HepG2 (cell line): Measurements from ENCODE around the gene PLXNA3. TPM values are rescaled to one million over a fixed set of nuclear protein-coding genes. Genes with fewer than 3 reads are reported as not detected.

ENCODE experiments used
- ATAC-seq: fragments of 200-7000 bp; cut with Tn5 transposase; 3 replicates; pipeline ENCODE4 v1.9.1; 2020; ENCODE audit warnings: mild to moderate bottlenecking, moderate library complexity
- BruUV-seq: library from RNA; stranded (reverse); fragments of 400-500 nt; replicated peaks from 2 replicates; lab custom pipeline; 2021; lab: Mats Ljungman, UMichigan
- CTCF ChIA-PET: fragments of 300-600 bp; formaldehyde crosslinking; extraction: SDS; loops from one replicate; lab custom pipeline; 2021; ENCODE audit warnings: low total read pairs, inconsistent platforms, low intra/inter-chr PET ratio; lab: Yijun Ruan, JAX
- POLR2A ChIA-PET: fragments of 350-600 bp; sonication (Branson Sonifier 250); formaldehyde crosslinking; loops from one replicate; lab custom pipeline; 2020; ENCODE audit warnings: antibody characterized with exemption, inconsistent platforms; lab: Yijun Ruan, JAX
- DNase-seq: peaks from one replicate; pipeline ENCODE4 v3.0.0-alpha.2; 2015; ENCODE audit warnings: low spot score
- FAIRE-seq: peaks from 3 replicates; lab custom pipeline; 2011; peaks lifted over from hg19 to GRCh38; lab: Jason Lieb, UNC
- H2AFZ ChIP-seq: one replicate; pipeline ENCODE4 v1.6.1; 2011; ENCODE audit warnings: low read length, inconsistent platforms
- H3K27ac ChIP-seq: fragments of 300-600 bp; 3 replicates; pipeline ENCODE4 v1.8.0; 2011; ENCODE audit warnings: mixed run types, mild to moderate bottlenecking, mixed read lengths, low read length, inconsistent platforms; ENCODE audit not compliant: insufficient read depth; ENCODE audit errors: extremely low read length
- H3K27me3 ChIP-seq, 2 experiments: fragments of 200-600 bp in 1 of 2; 2 replicates in 1 of 2; 3 replicates in 1 of 2; pipeline versions ENCODE4 v1.6.0 to v1.8.0; 2011; ENCODE audit warnings: low read length in 2 of 2, mild to moderate bottlenecking in 2 of 2, moderate library complexity in 2 of 2, inconsistent platforms in 1 of 2; ENCODE audit not compliant: insufficient read depth in 2 of 2, control insufficient read depth in 1 of 2
- H3K36me3 ChIP-seq, 2 experiments: fragments of 200-600 bp in 1 of 2; replicated peaks in 1 of 2; 2 replicates in 1 of 2; 3 replicates in 1 of 2; pipeline versions ENCODE4 v1.5.1 to v1.8.0; 2011; ENCODE audit warnings: low read length in 2 of 2, inconsistent platforms in 1 of 2; ENCODE audit not compliant: insufficient read depth in 2 of 2, control insufficient read depth in 1 of 2
- H3K4me1 ChIP-seq: 2 replicates; pipeline ENCODE4 v1.5.1; 2012; ENCODE audit warnings: low read length, inconsistent platforms; ENCODE audit not compliant: insufficient read depth
- H3K4me2 ChIP-seq: 2 replicates; pipeline ENCODE4 v1.6.0; 2011; ENCODE audit warnings: low read depth, low read length, inconsistent platforms
- H3K4me3 ChIP-seq, 3 experiments: fragments of 200-600 bp in 1 of 3; sonication (generic), shearing (Covaris generic) in 1 of 3; replicated peaks in 1 of 3; 2 replicates each; pipeline ENCODE4 v1.5.1; 2011 to 2016; ENCODE audit warnings: low read length in 3 of 3, inconsistent platforms in 2 of 3, low read depth in 2 of 3, mild to moderate bottlenecking in 2 of 3, control low read depth in 1 of 3, mixed read lengths in 1 of 3; ENCODE audit not compliant: insufficient read depth in 1 of 3
- H3K79me2 ChIP-seq: one replicate; pipeline ENCODE4 v1.6.1; 2011; ENCODE audit warnings: low read length, inconsistent platforms; ENCODE audit not compliant: insufficient read depth
- H3K9ac ChIP-seq: 2 replicates; pipeline ENCODE4 v1.6.0; 2011; ENCODE audit warnings: mild to moderate bottlenecking, low read depth, low read length, inconsistent platforms; ENCODE audit not compliant: insufficient read depth
- H3K9me3 ChIP-seq: 2 replicates; pipeline ENCODE4 v1.5.1; 2012; ENCODE audit warnings: mild to moderate bottlenecking, low read length
- H4K20me1 ChIP-seq: 2 replicates; pipeline ENCODE4 v1.6.0; 2011; ENCODE audit warnings: inconsistent platforms, mild to moderate bottlenecking, low read length, moderate library complexity; ENCODE audit not compliant: insufficient read depth
- ATF7 ChIP-seq, 2 experiments: fragments of 450-650 bp in 1 of 2; sonication (generic) in 1 of 2; formaldehyde crosslinking in 1 of 2; IDR thresholded peaks; 2 replicates each; pipeline versions ENCODE4 v1.4.0 to v1.6.1; 2016 to 2020; ENCODE audit warnings: antibody characterized with exemption in 1 of 2, mild to moderate bottlenecking in 1 of 2, missing genetic modification reagents in 1 of 2
- DPF2 ChIP-seq: sonication (generic); formaldehyde crosslinking; IDR thresholded peaks from 2 replicates; pipeline ENCODE4 v1.4.0; 2020; ENCODE audit warnings: mild to moderate bottlenecking, low read depth, missing genetic modification reagents, borderline replicate concordance
- GTF2F1 ChIP-seq: fragments of 150-350 bp; IDR thresholded peaks from 2 replicates; pipeline ENCODE4 v1.6.1; 2014; ENCODE audit warnings: low read length
- PTBP1 ChIP-seq: fragments of 200-400 bp; formaldehyde crosslinking; IDR thresholded peaks from 2 replicates; pipeline ENCODE4 v1.6.1; 2018; ENCODE audit warnings: low read length, low read depth; ENCODE audit not compliant: poor library complexity, severe bottlenecking
- TARDBP ChIP-seq: sonication (generic); formaldehyde crosslinking; IDR thresholded peaks from 2 replicates; pipeline ENCODE4 v1.8.0; 2022; ENCODE audit warnings: mild to moderate bottlenecking, missing genetic modification reagents
- ZNF30 ChIP-seq: sonication (generic); formaldehyde crosslinking; IDR thresholded peaks from 2 replicates; pipeline ENCODE4 v1.5.0; 2020; ENCODE audit warnings: mild to moderate bottlenecking, missing genetic modification reagents
- ZNF337 ChIP-seq: sonication (generic); formaldehyde crosslinking; IDR thresholded peaks from 2 replicates; pipeline ENCODE4 v1.5.1; 2020; ENCODE audit warnings: missing genetic modification reagents, low read depth, mild to moderate bottlenecking, borderline replicate concordance
- WGBS: methylation state at CpG from one replicate; pipeline ENCODE4 v1.1.6; 2017; ENCODE audit warnings: low lambda C conversion rate; 5-methylcytosine and 5-hydroxymethylcytosine counted together
- in situ Hi-C: cut with HindIII; loops from 2 replicates; pipeline ENCODE4 v1.10.0; 2017; ENCODE audit warnings: low pct_unique_long_range_greater_than_20kb; ENCODE audit not compliant: extremely low pct_ligation_motif_present
- intact Hi-C: fragments of 100-400 bp; cut with micrococcal nuclease; formaldehyde crosslinking; loops from one replicate; pipeline ENCODE4 v1.10.0; 2022; ENCODE audit not compliant: unreplicated experiment
- polyA plus RNA-seq, 8 experiments: library from polyadenylated mRNA; depleted of rRNA in 3 of 8; stranded (reverse) in 7 of 8; unstranded in 1 of 8; fragments of >200 nt; fragmentation: Illumina TruSeq in 4 of 8; extraction: Trizol in 4 of 8; gene quantifications; 2 replicates each; pipeline versions ENCODE4 v1.2.1 to v1.2.3, GENCODE V29; 2011 to 2016; ENCODE audit warnings: low read depth in 4 of 8, missing spikeins in 1 of 8, mixed read lengths in 1 of 8; ENCODE audit not compliant: insufficient read depth in 1 of 8
- total RNA-seq, 5 experiments: library from RNA; depleted of rRNA; stranded (reverse); fragments of >200 nt; fragmentation: Illumina TruSeq; extraction: Trizol; gene quantifications; 2 replicates each; pipeline ENCODE4 v1.2.3, GENCODE V29; 2016; ENCODE audit warnings: low read depth in 1 of 5
- TF ChIP-seq, protein P1 (sequence below): fragments of 450-650 bp; IDR thresholded peaks from 2 replicates; pipeline ENCODE4 v1.6.1; 2017; ENCODE audit warnings: mild to moderate bottlenecking
- TF ChIP-seq, protein P2 (sequence below): sonication (generic); formaldehyde crosslinking; IDR thresholded peaks from 2 replicates; pipeline ENCODE4 v1.5.0; 2020; ENCODE audit warnings: mild to moderate bottlenecking, missing genetic modification reagents, borderline replicate concordance
- TF ChIP-seq, protein P3 (sequence below): sonication (generic); formaldehyde crosslinking; IDR thresholded peaks from 2 replicates; pipeline ENCODE4 v1.4.0; 2020; ENCODE audit warnings: mild to moderate bottlenecking, missing genetic modification reagents

Gene PLXNA3
- total and polyA plus RNA-seq, 2 of the 13 experiments (the other 11 are each of a cell fraction or from before 2014, with no cell fraction given) = 5.8 to 20.6 TPM

DNA sequence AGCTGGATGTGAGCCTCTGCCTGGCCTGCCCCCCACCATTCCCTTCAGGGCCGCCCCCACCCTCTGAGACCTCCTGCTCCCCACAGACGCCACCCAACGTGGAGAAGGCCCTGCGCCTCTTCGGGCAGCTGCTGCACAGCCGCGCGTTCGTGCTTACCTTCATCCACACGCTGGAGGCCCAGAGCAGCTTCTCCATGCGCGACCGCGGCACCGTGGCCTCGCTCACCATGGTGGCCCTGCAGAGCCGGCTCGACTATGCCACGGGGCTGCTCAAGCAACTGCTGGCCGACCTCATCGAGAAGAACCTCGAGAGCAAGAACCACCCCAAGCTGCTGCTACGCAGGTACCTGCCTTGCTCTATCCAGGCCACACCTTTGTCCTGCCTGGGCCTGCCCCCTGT lies 10.1 kb downstream of the PLXNA3 start (continued):
- TF ChIP-seq DPF2 (CRISPR knock-in tag) = no peak
- TF ChIP-seq ATF7 (IDR thresholded peaks at IDR 0.05) = no peak
- TF ChIP-seq ATF7 (CRISPR knock-in tag; IDR thresholded peaks at IDR 0.05) = no peak

DNA sequence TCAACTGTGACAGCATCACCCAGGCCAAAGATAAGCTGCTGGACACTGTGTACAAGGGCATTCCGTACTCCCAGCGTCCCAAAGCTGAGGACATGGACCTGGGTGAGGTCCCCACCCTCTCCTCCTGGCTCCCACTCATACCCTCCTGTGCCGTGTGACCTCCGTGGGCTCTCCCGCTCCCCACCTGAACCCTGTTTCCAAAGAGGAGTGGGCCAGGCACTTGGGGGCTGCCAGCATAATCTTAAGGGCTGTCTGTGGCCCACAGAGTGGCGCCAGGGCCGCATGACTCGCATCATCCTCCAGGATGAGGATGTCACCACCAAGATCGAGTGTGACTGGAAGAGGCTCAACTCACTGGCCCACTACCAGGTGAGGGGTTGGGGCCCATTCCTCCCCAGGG lies 11.0 kb downstream of the PLXNA3 start:
- intact Hi-C loops = no loop called here
- H2AFZ ChIP-seq = no peak overlapping the region
- no peak for FAIRE-seq
- H3K9ac ChIP-seq = no peak overlapping the region
- no peak overlapping the region for H3K4me2 ChIP-seq
- no peaks in the 10 kb centered on the region for H3K9me3 ChIP-seq
- ATAC-seq = no peak
- no peaks in the 10 kb centered on the region for H4K20me1 ChIP-seq
- in situ Hi-C loops = no loop called here
- H3K79me2 ChIP-seq = no peaks in the 10 kb centered on the region
- ChIA-PET POLR2A (interaction anchor here (1.0 kb wide), 1 partner anchor 10 kb away, joined by 4 read pairs; the partner anchor contains the start of gene LAGE3), CTCF (no interaction called here)
- peaks cover 5 to 6% of the 10 kb centered on the region in 2 experiments; a peak in 1 of 5 replicates for H3K36me3 ChIP-seq
- no peak overlapping the region for H3K27ac ChIP-seq
- H3K27me3 ChIP-seq = no peaks in the 10 kb centered on the region
- BruUV-seq = no TSS peak
- TF ChIP-seq, protein P1, sequence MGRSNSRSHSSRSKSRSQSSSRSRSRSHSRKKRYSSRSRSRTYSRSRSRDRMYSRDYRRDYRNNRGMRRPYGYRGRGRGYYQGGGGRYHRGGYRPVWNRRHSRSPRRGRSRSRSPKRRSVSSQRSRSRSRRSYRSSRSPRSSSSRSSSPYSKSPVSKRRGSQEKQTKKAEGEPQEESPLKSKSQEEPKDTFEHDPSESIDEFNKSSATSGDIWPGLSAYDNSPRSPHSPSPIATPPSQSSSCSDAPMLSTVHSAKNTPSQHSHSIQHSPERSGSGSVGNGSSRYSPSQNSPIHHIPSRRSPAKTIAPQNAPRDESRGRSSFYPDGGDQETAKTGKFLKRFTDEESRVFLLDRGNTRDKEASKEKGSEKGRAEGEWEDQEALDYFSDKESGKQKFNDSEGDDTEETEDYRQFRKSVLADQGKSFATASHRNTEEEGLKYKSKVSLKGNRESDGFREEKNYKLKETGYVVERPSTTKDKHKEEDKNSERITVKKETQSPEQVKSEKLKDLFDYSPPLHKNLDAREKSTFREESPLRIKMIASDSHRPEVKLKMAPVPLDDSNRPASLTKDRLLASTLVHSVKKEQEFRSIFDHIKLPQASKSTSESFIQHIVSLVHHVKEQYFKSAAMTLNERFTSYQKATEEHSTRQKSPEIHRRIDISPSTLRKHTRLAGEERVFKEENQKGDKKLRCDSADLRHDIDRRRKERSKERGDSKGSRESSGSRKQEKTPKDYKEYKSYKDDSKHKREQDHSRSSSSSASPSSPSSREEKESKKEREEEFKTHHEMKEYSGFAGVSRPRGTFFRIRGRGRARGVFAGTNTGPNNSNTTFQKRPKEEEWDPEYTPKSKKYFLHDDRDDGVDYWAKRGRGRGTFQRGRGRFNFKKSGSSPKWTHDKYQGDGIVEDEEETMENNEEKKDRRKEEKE = no peak
- TF ChIP-seq, protein P2, sequence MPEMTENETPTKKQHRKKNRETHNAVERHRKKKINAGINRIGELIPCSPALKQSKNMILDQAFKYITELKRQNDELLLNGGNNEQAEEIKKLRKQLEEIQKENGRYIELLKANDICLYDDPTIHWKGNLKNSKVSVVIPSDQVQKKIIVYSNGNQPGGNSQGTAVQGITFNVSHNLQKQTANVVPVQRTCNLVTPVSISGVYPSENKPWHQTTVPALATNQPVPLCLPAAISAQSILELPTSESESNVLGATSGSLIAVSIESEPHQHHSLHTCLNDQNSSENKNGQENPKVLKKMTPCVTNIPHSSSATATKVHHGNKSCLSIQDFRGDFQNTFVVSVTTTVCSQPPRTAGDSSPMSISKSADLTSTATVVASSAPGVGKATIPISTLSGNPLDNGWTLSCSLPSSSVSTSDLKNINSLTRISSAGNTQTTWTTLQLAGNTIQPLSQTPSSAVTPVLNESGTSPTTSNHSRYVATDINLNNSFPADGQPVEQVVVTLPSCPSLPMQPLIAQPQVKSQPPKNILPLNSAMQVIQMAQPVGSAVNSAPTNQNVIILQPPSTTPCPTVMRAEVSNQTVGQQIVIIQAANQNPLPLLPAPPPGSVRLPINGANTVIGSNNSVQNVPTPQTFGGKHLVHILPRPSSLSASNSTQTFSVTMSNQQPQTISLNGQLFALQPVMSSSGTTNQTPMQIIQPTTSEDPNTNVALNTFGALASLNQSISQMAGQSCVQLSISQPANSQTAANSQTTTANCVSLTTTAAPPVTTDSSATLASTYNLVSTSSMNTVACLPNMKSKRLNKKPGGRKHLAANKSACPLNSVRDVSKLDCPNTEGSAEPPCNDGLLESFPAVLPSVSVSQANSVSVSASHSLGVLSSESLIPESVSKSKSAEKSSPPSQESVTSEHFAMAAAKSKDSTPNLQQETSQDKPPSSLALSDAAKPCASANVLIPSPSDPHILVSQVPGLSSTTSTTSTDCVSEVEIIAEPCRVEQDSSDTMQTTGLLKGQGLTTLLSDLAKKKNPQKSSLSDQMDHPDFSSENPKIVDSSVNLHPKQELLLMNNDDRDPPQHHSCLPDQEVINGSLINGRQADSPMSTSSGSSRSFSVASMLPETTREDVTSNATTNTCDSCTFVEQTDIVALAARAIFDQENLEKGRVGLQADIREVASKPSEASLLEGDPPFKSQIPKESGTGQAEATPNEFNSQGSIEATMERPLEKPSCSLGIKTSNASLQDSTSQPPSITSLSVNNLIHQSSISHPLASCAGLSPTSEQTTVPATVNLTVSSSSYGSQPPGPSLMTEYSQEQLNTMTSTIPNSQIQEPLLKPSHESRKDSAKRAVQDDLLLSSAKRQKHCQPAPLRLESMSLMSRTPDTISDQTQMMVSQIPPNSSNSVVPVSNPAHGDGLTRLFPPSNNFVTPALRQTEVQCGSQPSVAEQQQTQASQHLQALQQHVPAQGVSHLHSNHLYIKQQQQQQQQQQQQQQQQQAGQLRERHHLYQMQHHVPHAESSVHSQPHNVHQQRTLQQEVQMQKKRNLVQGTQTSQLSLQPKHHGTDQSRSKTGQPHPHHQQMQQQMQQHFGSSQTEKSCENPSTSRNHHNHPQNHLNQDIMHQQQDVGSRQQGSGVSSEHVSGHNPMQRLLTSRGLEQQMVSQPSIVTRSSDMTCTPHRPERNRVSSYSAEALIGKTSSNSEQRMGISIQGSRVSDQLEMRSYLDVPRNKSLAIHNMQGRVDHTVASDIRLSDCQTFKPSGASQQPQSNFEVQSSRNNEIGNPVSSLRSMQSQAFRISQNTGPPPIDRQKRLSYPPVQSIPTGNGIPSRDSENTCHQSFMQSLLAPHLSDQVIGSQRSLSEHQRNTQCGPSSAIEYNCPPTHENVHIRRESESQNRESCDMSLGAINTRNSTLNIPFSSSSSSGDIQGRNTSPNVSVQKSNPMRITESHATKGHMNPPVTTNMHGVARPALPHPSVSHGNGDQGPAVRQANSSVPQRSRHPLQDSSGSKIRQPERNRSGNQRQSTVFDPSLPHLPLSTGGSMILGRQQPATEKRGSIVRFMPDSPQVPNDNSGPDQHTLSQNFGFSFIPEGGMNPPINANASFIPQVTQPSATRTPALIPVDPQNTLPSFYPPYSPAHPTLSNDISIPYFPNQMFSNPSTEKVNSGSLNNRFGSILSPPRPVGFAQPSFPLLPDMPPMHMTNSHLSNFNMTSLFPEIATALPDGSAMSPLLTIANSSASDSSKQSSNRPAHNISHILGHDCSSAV = no peak
- no peak for TF ChIP-seq PTBP1
- TF ChIP-seq GTF2F1 = no peak
- TF ChIP-seq, protein P3, sequence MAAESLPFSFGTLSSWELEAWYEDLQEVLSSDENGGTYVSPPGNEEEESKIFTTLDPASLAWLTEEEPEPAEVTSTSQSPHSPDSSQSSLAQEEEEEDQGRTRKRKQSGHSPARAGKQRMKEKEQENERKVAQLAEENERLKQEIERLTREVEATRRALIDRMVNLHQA = no peak
- TF ChIP-seq TARDBP (CRISPR knock-in tag) = no peak
- no peak for TF ChIP-seq ZNF30 (CRISPR knock-in tag)
- TF ChIP-seq ZNF337 (CRISPR knock-in tag) = no peak
- no peak overlapping the region for H3K4me3 ChIP-seq
- peaks cover 12% of the 10 kb centered on the region; the same call in 1 of the 2 replicates for H3K4me1 ChIP-seq
- 100% methylated on average over 3 of the region's 9 CpGs for WGBS
- DNase-seq = no peak
